NOMO-1 treated with dmso at 0.1 percent for 144 hours (cell line): ENCODE data around the gene TMEM266.

Source experiments
- DNase-seq: peaks from one replicate; lab custom pipeline; 2025; ENCODE audit not compliant: unreplicated experiment; lab: John Stamatoyannopoulos, UW

Gene TMEM266

GRCh38 chr15:76065245-76065644, 5.5 kb downstream of the TMEM266 start:
- peak; percentile 53 for DNase-seq

GRCh38 chr15:76065793-76066192, 6.0 kb downstream of the TMEM266 start:
- DNase-seq: no peak

- no peak for DNase-seq
Observed at GRCh38 chr15:76070192-76070591, 10.4 kb downstream of the TMEM266 start.

- no peak for DNase-seq
Observed at GRCh38 chr15:76070921-76071635, 11.3 kb downstream of the TMEM266 start.

GRCh38 chr15:76071806-76072205, 12.0 kb downstream of the TMEM266 start:
- DNase-seq: no peak

- DNase-seq: no peak
Observed at GRCh38 chr15:76073554-76073953, 13.8 kb downstream of the TMEM266 start.

GRCh38 chr15:76075046-76075445, 15.3 kb downstream of the TMEM266 start:
- DNase-seq: no peak

- no peak for DNase-seq
Observed at GRCh38 chr15:76078285-76078877, 18.6 kb downstream of the TMEM266 start.

- no peak for DNase-seq
Observed at GRCh38 chr15:76084256-76084655, 24.5 kb downstream of the TMEM266 start.

- DNase-seq: no peak
Observed at GRCh38 chr15:76098685-76099084, 38.9 kb downstream of the TMEM266 start.

- DNase-seq: no peak
Observed at GRCh38 chr15:76099388-76099787, 39.6 kb downstream of the TMEM266 start.

- DNase-seq: no peak
Observed at GRCh38 chr15:76100361-76100760, 40.6 kb downstream of the TMEM266 start.

GRCh38 chr15:76101655-76102054, 41.9 kb downstream of the TMEM266 start:
- DNase-seq: no peak

GRCh38 chr15:76105391-76105790, 45.6 kb downstream of the TMEM266 start:
- no peak for DNase-seq

GRCh38 chr15:76105911-76106310, 46.1 kb downstream of the TMEM266 start:
- no peak for DNase-seq

- DNase-seq: no peak
Observed at GRCh38 chr15:76107169-76107568, 47.4 kb downstream of the TMEM266 start.

GRCh38 chr15:76108021-76108723, 48.4 kb downstream of the TMEM266 start:
- no peak for DNase-seq

GRCh38 chr15:76109046-76109445, 49.3 kb downstream of the TMEM266 start:
- no peak for DNase-seq

GRCh38 chr15:76114561-76114960, 54.8 kb downstream of the TMEM266 start:
- no peak for DNase-seq

- DNase-seq: no peak
Observed at GRCh38 chr15:76116138-76116885, 56.5 kb downstream of the TMEM266 start.

GRCh38 chr15:76117181-76117580, 57.4 kb downstream of the TMEM266 start:
- no peak for DNase-seq

GRCh38 chr15:76118767-76119166, 59.0 kb downstream of the TMEM266 start:
- no peak for DNase-seq
